Parathyroid adenoma (tissue), 2 donors: ENCODE measurements around the gene ANKRD33B.

Source experiments
- H2AFZ ChIP-seq: fragments of 300-600 bp; sonication (generic); one replicate; pipeline ENCODE4 v1.7.0; 2017; ENCODE audit warnings: antibody characterized with exemption, mild to moderate bottlenecking
- H3K27ac ChIP-seq: fragments of 300-600 bp; sonication (generic); one replicate; pipeline ENCODE4 v1.7.0; 2017
- H3K27me3 ChIP-seq: fragments of 300-600 bp; sonication (generic); one replicate; pipeline ENCODE4 v1.7.0; 2017; ENCODE audit warnings: low read length; ENCODE audit not compliant: control insufficient read depth, insufficient read depth
- H3K36me3 ChIP-seq: fragments of 300-600 bp; sonication (generic); one replicate; pipeline ENCODE4 v1.7.0; 2017; ENCODE audit warnings: low read length; ENCODE audit not compliant: control insufficient read depth, insufficient read depth
- H3K4me1 ChIP-seq: fragments of 300-600 bp; sonication (generic); one replicate; pipeline ENCODE4 v1.7.0; 2017; ENCODE audit warnings: control low read depth
- H3K4me2 ChIP-seq: fragments of 300-600 bp; sonication (generic); one replicate; pipeline ENCODE4 v1.7.0; 2017; ENCODE audit warnings: low read length
- H3K4me3 ChIP-seq: fragments of 300-600 bp; sonication (generic); one replicate; pipeline ENCODE4 v1.7.0; 2017; ENCODE audit warnings: low read depth, low read length
- H3K79me2 ChIP-seq: fragments of 300-600 bp; sonication (generic); one replicate; pipeline ENCODE4 v1.7.0; 2017; ENCODE audit warnings: control low read depth
- H3K9ac ChIP-seq: fragments of 300-600 bp; sonication (generic); one replicate; pipeline ENCODE4 v1.7.0; 2017; ENCODE audit warnings: mild to moderate bottlenecking
- H3K9me3 ChIP-seq: fragments of 300-600 bp; sonication (generic); one replicate; pipeline ENCODE4 v1.7.0; 2017; ENCODE audit warnings: low read length; ENCODE audit not compliant: control insufficient read depth
- TF ChIP-seq, protein P1 (sequence below): fragments of 300-600 bp; sonication (generic); IDR thresholded peaks from one replicate; pipeline ENCODE4 v1.7.0; 2017; ENCODE audit warnings: antibody characterized with exemption, mild to moderate bottlenecking
- donor health status: primary hyperparathyroidism.

The ANKRD33B gene

DNA sequence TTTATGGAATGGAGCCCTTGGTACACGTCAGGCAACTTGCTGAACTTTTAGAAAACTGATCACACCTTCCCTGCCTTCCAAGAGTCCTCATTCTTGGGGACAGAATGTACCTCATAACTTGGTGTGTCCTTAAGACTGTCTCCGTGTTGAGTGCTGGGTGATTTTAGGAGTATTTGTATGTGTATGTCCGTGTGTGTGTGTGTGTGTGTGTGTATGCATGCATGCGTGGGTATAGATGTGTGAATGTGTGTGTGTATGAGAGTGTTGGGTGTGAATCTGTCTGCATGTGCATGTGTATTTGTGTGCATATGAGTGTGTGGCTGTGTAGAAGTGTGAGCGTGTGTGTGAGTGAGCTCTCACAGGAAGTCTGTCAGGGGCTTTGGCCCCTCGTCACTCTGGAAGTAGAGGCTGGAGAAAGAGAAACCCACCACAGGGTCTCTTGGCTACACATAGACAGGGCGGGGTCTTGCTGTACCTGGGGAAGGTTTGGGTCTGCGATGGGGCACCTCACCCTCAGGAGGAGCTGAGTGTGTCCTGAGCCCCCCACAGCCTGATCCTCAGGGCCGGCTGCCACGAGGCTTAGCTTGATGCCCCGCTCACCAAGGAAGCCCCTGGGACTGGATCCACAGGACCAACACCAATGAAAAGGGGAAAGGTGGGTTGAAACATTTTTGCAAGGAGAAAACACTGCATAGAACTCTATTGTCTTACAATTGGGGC, 33.1 kb upstream of the ANKRD33B start:
- H3K4me2 ChIP-seq: no peak overlapping the region
- H3K36me3 ChIP-seq: no peaks in the 10 kb centered on the region
- H3K27me3 ChIP-seq: no peaks in the 10 kb centered on the region
- H3K79me2 ChIP-seq: no peaks in the 10 kb centered on the region
- no peak overlapping the region for H2AFZ ChIP-seq
- TF ChIP-seq, protein P1, sequence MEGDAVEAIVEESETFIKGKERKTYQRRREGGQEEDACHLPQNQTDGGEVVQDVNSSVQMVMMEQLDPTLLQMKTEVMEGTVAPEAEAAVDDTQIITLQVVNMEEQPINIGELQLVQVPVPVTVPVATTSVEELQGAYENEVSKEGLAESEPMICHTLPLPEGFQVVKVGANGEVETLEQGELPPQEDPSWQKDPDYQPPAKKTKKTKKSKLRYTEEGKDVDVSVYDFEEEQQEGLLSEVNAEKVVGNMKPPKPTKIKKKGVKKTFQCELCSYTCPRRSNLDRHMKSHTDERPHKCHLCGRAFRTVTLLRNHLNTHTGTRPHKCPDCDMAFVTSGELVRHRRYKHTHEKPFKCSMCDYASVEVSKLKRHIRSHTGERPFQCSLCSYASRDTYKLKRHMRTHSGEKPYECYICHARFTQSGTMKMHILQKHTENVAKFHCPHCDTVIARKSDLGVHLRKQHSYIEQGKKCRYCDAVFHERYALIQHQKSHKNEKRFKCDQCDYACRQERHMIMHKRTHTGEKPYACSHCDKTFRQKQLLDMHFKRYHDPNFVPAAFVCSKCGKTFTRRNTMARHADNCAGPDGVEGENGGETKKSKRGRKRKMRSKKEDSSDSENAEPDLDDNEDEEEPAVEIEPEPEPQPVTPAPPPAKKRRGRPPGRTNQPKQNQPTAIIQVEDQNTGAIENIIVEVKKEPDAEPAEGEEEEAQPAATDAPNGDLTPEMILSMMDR: no peak
- no peaks in the 10 kb centered on the region for H3K9me3 ChIP-seq
- no peaks in the 10 kb centered on the region for H3K4me1 ChIP-seq
- no peak overlapping the region for H3K9ac ChIP-seq
- H3K27ac ChIP-seq: no peak overlapping the region
- no peak overlapping the region for H3K4me3 ChIP-seq

DNA sequence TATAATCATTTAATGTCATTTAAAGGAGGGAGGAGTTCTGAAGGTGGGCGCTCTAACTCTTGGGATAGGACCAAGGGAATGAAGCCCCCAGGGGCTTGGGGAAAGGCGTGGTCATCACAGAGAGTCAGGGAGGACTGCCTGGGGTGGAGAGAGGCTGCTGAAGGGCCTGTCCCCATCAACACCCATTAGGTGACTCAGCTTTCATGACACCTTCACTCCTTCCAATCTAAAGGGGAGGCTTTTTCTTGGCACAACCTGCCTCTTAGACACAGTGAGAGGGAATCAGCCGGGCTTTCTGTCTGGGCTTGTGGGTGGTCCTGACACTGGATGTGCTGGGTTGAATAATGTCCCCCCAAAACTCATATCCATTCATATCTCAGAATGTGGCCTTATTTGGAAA, 31.4 kb upstream of the ANKRD33B start:
- no peaks in the 10 kb centered on the region for H3K36me3 ChIP-seq
- H3K9me3 ChIP-seq: no peaks in the 10 kb centered on the region
- TF ChIP-seq, protein P1: no peak
- H3K27me3 ChIP-seq: no peaks in the 10 kb centered on the region
- H3K9ac ChIP-seq: no peak overlapping the region
- no peak overlapping the region for H3K4me3 ChIP-seq
- no peak overlapping the region for H3K27ac ChIP-seq
- H3K4me1 ChIP-seq: peaks cover 5% of the 10 kb centered on the region
- no peak overlapping the region for H3K4me2 ChIP-seq
- H3K79me2 ChIP-seq: no peaks in the 10 kb centered on the region
- no peak overlapping the region for H2AFZ ChIP-seq

DNA sequence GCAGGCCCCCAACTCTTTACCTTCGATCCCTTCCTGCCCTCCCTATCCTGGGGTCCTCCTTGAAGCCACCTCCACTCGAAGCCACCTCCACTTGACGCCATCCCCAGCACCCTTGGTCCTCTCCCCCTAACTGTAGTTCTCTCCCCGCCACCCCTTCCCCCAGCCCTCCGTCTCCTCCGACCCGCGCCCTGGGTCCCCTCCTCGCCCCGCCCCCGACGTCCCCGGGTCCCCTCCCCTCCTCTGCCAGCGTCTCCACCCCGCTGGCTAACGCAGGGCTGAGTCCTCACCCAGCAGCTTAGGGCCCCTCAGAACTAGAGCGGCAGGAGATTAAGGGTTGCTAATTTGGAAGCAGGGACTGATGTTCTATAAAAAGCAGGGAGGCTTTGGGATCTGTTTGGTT, 30.6 kb upstream of the ANKRD33B start:
- H3K27ac ChIP-seq: no peak overlapping the region

DNA sequence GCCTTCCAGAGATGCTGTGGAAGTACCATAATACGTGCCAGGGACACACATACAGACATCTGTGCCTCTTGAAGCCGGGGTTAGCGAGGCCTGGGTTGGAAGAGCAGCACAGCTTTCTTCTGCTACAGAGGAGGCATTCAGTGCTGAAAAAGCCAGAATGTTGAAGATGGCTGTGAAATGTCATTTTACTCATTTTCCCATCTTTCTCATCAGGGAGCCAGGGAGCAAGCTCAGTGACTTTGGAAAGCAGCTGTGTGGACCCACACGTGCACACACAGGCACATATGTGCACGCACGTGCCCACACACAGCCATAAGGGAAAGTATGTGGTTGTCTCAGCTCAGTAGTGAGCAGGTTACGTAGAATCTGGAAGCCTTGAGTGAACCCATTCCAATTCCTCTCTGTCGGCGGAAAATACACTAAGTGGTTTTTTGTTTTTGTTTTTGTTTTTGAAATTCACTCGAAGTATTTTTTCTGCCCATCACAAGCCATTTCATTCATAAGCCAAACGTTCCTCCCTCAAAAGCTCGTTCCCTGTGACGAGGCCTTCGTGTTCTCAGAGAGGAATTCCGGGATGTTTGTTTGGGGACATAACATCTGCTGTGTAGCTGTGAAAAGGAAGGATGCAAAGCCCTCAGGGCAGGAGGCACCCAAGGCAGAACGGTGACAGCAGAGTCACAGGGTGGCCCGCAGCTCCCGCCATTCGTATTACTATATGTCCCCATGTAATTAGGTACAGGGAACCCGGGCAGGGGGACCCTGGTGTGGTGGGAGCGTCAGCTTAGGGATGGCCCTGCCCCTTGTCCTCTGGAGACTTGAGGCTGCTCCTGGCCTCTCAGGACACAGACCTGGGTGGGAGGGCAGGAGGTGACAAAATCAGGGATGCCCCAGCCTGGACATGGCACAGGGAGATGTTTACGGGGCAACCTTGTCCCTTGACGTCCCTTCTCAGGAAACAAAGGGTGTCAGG, 29.0 kb upstream of the ANKRD33B start:
- no peak overlapping the region for H3K9ac ChIP-seq
- no peak overlapping the region for H2AFZ ChIP-seq
- no peaks in the 10 kb centered on the region for H3K9me3 ChIP-seq
- no peaks in the 10 kb centered on the region for H3K36me3 ChIP-seq
- TF ChIP-seq, protein P1: no peak
- peaks cover 5% of the 10 kb centered on the region for H3K4me1 ChIP-seq
- H3K4me2 ChIP-seq: no peak overlapping the region
- no peaks in the 10 kb centered on the region for H3K27me3 ChIP-seq
- no peaks in the 10 kb centered on the region for H3K79me2 ChIP-seq
- H3K4me3 ChIP-seq: no peak overlapping the region
- no peak overlapping the region for H3K27ac ChIP-seq

More for the DNA sequence above, 30.6 kb upstream of the ANKRD33B start:
- TF ChIP-seq, protein P1: no peak
- no peaks in the 10 kb centered on the region for H3K27me3 ChIP-seq
- no peak overlapping the region for H3K9ac ChIP-seq
- no peak overlapping the region for H3K4me2 ChIP-seq
- no peak overlapping the region for H3K4me3 ChIP-seq
- H3K9me3 ChIP-seq: no peaks in the 10 kb centered on the region
- no peak overlapping the region for H2AFZ ChIP-seq
- no peaks in the 10 kb centered on the region for H3K36me3 ChIP-seq
- no peaks in the 10 kb centered on the region for H3K79me2 ChIP-seq
- H3K4me1 ChIP-seq: peaks cover 5% of the 10 kb centered on the region
